ENCODE measurements around the gene KLC3.

- TF ChIP-seq CTCF (conservative IDR thresholded peaks at IDR 0.05; ENCODE audit: low read length) (no peak), EZH2phosphoT487 (IDR thresholded peaks at IDR 0.05; ENCODE audit: borderline replicate concordance) (no peak)
These were observed 39.6 kb downstream of the KLC3 start for GRCh38 chr19:45380107-45380506.

Measured in Loucy (cell line).